ENCODE measurements around the gene DSCAM. TPM values are rescaled to one million over a fixed set of nuclear protein-coding genes. Genes with fewer than 3 reads are reported as not detected.

DSCAM gene
- total and polyA plus RNA-seq, 2 experiments from 2014 or later: 0.07 TPM; not detected in 1

GRCh38 chr21:40243685-40244084 is 603.3 kb downstream of the DSCAM start:
- H3K36me3 Mint-ChIP-seq (ENCODE audit: low read depth): peaks cover 32% of the 10 kb centered on the region
- no peaks in the 10 kb centered on the region; the same call in 1 of the 2 replicates for H3K36me3 ChIP-seq (ENCODE audit: insufficient read depth)

More at GRCh38 chr21:40243685-40244084, 603.3 kb downstream of the DSCAM start:
- Mint-ChIP-seq H3K4me3 (no peak overlapping the region), H3K9me3 (peaks cover 97% of the 10 kb centered on the region), H3K27me3 (ENCODE audit: insufficient read depth, low read depth, poor library complexity) (peaks cover 7% of the 10 kb centered on the region), H3K27ac (no peak overlapping the region), H3K4me1 (no peaks in the 10 kb centered on the region)
- H3K4me2 ChIP-seq: no peak overlapping the region
- no peaks in the 10 kb centered on the region for H3K4me1 ChIP-seq (ENCODE audit: insufficient read depth)
- H4K20me1 ChIP-seq (replicated peaks; ENCODE audit: insufficient read depth): no peaks in the 10 kb centered on the region
- no peak for DNase-seq (ENCODE audit: low spot score)
- no peak overlapping the region for H3K4me3 ChIP-seq
- H3K27me3 ChIP-seq (ENCODE audit: insufficient read depth): no peaks in the 10 kb centered on the region
- ATAC-seq: no peak
- no peak overlapping the region for H3K27ac ChIP-seq (ENCODE audit: low read depth)
- H3K9me2 ChIP-seq (ENCODE audit: insufficient read depth): no peaks in the 10 kb centered on the region
- TF ChIP-seq CTCF (conservative IDR thresholded peaks at IDR 0.05; ENCODE audit: low read depth in 2 of 2) (no peak), NANOG (IDR thresholded peaks at IDR 0.05; ENCODE audit: borderline replicate concordance) (no peak), EZH2phosphoT487 (IDR thresholded peaks at IDR 0.05; ENCODE audit: unreplicated experiment) (no peak), POLR2AphosphoS5 (IDR thresholded peaks at IDR 0.05; ENCODE audit: low read depth) (no peak), ZNF331 (CRISPR knock-in tag; IDR thresholded peaks at IDR 0.05; ENCODE audit: low read depth) (no peak)
- TF ChIP-seq, protein P1, sequence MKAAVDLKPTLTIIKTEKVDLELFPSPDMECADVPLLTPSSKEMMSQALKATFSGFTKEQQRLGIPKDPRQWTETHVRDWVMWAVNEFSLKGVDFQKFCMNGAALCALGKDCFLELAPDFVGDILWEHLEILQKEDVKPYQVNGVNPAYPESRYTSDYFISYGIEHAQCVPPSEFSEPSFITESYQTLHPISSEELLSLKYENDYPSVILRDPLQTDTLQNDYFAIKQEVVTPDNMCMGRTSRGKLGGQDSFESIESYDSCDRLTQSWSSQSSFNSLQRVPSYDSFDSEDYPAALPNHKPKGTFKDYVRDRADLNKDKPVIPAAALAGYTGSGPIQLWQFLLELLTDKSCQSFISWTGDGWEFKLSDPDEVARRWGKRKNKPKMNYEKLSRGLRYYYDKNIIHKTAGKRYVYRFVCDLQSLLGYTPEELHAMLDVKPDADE (IDR thresholded peaks at IDR 0.05): no peak
- TF ChIP-seq, protein P2, sequence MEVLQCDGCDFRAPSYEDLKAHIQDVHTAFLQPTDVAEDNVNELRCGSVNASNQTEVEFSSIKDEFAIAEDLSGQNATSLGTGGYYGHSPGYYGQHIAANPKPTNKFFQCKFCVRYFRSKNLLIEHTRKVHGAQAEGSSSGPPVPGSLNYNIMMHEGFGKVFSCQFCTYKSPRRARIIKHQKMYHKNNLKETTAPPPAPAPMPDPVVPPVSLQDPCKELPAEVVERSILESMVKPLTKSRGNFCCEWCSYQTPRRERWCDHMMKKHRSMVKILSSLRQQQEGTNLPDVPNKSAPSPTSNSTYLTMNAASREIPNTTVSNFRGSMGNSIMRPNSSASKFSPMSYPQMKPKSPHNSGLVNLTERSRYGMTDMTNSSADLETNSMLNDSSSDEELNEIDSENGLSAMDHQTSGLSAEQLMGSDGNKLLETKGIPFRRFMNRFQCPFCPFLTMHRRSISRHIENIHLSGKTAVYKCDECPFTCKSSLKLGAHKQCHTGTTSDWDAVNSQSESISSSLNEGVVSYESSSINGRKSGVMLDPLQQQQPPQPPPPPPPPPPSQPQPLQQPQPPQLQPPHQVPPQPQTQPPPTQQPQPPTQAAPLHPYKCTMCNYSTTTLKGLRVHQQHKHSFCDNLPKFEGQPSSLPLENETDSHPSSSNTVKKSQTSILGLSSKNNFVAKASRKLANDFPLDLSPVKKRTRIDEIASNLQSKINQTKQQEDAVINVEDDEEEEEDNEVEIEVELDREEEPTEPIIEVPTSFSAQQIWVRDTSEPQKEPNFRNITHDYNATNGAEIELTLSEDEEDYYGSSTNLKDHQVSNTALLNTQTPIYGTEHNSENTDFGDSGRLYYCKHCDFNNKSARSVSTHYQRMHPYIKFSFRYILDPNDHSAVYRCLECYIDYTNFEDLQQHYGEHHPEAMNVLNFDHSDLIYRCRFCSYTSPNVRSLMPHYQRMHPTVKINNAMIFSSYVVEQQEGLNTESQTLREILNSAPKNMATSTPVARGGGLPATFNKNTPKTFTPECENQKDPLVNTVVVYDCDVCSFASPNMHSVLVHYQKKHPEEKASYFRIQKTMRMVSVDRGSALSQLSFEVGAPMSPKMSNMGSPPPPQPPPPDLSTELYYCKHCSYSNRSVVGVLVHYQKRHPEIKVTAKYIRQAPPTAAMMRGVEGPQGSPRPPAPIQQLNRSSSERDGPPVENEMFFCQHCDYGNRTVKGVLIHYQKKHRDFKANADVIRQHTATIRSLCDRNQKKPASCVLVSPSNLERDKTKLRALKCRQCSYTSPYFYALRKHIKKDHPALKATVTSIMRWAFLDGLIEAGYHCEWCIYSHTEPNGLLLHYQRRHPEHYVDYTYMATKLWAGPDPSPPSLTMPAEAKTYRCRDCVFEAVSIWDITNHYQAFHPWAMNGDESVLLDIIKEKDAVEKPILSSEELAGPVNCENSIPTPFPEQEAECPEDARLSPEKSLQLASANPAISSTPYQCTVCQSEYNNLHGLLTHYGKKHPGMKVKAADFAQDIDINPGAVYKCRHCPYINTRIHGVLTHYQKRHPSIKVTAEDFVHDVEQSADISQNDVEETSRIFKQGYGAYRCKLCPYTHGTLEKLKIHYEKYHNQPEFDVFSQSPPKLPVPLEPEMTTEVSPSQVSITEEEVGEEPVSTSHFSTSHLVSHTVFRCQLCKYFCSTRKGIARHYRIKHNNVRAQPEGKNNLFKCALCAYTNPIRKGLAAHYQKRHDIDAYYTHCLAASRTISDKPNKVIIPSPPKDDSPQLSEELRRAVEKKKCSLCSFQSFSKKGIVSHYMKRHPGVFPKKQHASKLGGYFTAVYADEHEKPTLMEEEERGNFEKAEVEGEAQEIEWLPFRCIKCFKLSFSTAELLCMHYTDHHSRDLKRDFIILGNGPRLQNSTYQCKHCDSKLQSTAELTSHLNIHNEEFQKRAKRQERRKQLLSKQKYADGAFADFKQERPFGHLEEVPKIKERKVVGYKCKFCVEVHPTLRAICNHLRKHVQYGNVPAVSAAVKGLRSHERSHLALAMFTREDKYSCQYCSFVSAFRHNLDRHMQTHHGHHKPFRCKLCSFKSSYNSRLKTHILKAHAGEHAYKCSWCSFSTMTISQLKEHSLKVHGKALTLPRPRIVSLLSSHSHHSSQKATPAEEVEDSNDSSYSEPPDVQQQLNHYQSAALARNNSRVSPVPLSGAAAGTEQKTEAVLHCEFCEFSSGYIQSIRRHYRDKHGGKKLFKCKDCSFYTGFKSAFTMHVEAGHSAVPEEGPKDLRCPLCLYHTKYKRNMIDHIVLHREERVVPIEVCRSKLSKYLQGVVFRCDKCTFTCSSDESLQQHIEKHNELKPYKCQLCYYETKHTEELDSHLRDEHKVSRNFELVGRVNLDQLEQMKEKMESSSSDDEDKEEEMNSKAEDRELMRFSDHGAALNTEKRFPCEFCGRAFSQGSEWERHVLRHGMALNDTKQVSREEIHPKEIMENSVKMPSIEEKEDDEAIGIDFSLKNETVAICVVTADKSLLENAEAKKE (CRISPR knock-in tag; IDR thresholded peaks at IDR 0.05): no peak
- TF ChIP-seq, protein P3, sequence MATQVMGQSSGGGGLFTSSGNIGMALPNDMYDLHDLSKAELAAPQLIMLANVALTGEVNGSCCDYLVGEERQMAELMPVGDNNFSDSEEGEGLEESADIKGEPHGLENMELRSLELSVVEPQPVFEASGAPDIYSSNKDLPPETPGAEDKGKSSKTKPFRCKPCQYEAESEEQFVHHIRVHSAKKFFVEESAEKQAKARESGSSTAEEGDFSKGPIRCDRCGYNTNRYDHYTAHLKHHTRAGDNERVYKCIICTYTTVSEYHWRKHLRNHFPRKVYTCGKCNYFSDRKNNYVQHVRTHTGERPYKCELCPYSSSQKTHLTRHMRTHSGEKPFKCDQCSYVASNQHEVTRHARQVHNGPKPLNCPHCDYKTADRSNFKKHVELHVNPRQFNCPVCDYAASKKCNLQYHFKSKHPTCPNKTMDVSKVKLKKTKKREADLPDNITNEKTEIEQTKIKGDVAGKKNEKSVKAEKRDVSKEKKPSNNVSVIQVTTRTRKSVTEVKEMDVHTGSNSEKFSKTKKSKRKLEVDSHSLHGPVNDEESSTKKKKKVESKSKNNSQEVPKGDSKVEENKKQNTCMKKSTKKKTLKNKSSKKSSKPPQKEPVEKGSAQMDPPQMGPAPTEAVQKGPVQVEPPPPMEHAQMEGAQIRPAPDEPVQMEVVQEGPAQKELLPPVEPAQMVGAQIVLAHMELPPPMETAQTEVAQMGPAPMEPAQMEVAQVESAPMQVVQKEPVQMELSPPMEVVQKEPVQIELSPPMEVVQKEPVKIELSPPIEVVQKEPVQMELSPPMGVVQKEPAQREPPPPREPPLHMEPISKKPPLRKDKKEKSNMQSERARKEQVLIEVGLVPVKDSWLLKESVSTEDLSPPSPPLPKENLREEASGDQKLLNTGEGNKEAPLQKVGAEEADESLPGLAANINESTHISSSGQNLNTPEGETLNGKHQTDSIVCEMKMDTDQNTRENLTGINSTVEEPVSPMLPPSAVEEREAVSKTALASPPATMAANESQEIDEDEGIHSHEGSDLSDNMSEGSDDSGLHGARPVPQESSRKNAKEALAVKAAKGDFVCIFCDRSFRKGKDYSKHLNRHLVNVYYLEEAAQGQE (IDR thresholded peaks at IDR 0.05; ENCODE audit: unreplicated experiment): no peak
- no peaks in the 10 kb centered on the region for H3K79me2 ChIP-seq (replicated peaks; ENCODE audit: insufficient read depth)
- H3F3A ChIP-seq (replicated peaks; ENCODE audit: low read depth): no peaks in the 10 kb centered on the region
- H2AFZ ChIP-seq: no peak overlapping the region

All from GM23338 (cell line).